ENCODE results near the gene FOXF2. TPM values are rescaled to one million over a fixed set of nuclear protein-coding genes. Genes with fewer than 3 reads are reported as not detected.
A peak's percentile ranks its signal among the peaks of the same experiment; 100 is the strongest.

The FOXF2 gene
- total and polyA plus RNA-seq, 10 of the 15 experiments (the other 5 are each of a cell fraction or from before 2014, with no cell fraction given): not detected

DNA sequence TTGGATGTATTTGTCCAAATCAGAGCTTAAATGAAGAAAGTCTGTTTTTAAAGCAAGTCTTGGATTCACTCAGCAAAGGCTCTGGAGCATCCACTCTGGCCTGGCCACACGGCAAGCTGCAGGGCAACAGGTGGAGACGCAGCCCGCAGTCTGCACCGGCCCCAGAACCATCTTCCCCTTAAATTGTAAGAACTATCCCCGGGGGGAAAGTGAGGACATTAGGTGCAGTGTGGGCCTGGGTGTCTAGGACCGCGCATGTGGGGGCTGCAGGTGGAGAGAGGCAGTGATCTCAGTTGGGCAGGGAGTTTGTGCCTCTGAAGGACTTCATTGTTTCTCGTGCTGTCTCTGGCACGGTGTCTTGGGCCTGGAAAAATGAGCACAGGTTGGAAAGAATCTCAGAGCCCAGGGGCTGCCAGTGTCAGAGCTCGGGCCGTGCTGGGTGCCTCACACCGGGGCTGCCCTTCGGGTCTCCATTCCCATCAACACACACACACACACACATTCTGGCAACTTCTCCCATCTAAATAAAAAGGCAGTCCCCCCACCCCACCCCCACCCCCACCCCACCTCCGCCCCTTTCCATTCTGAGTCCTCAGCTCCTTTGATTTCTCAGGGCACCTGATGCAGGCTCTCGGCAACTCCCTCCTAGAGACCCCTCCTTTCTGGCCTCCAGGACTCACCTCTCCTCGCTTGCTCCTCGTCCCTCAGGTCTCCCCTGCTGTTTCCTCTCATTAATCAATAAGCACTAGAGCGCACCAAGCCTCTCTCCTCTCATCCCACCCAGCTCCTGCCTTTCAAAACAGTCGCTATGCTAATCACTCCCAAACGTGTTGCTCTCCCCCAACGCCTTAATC lies 48.4 kb downstream of the FOXF2 start (continued):
- TF ChIP-seq IKZF2 (IDR thresholded peaks at IDR 0.05) (no peak), MEF2B (IDR thresholded peaks at IDR 0.05; ENCODE audit: partially characterized antibody, poor library complexity, severe bottlenecking) (no peak)

DNA sequence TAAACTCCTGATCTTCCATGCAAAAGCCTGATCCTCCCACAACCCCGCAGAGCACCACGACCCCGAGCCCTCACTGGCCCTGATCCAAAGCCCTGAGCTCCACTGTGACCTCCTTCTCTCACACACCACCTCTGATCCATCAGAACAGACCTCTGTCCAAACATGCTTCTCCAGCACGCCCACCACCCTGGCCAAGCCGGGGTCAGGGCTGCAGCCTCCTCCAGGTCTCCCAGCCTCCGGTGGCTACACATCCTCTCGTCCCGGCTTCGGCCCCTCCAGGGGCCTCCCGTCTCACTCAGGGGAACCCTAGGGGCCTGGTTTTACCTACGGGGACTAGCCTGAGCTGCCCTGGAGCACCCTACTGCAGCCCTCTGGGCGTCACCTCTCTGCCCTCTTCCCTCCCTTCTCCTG lies 49.1 kb downstream of the FOXF2 start:
- no peaks in the 10 kb centered on the region for H3K4me1 ChIP-seq (ENCODE audit: control insufficient read depth, insufficient read depth, low read length)
- H3K27ac ChIP-seq (ENCODE audit: control insufficient read depth, insufficient read depth): no peak overlapping the region
- FAIRE-seq: no peak
- TF ChIP-seq, protein P1, sequence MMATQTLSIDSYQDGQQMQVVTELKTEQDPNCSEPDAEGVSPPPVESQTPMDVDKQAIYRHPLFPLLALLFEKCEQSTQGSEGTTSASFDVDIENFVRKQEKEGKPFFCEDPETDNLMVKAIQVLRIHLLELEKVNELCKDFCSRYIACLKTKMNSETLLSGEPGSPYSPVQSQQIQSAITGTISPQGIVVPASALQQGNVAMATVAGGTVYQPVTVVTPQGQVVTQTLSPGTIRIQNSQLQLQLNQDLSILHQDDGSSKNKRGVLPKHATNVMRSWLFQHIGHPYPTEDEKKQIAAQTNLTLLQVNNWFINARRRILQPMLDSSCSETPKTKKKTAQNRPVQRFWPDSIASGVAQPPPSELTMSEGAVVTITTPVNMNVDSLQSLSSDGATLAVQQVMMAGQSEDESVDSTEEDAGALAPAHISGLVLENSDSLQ (IDR thresholded peaks at IDR 0.05): no peak
- TF ChIP-seq SIX5 (IDR thresholded peaks at IDR 0.05; ENCODE audit: low read depth, low read length, severe bottlenecking): no peak
- no peak for TF ChIP-seq NFYA (IDR thresholded peaks at IDR 0.05; ENCODE audit: borderline replicate concordance, low read depth, low read length)
- TF ChIP-seq, protein P2, sequence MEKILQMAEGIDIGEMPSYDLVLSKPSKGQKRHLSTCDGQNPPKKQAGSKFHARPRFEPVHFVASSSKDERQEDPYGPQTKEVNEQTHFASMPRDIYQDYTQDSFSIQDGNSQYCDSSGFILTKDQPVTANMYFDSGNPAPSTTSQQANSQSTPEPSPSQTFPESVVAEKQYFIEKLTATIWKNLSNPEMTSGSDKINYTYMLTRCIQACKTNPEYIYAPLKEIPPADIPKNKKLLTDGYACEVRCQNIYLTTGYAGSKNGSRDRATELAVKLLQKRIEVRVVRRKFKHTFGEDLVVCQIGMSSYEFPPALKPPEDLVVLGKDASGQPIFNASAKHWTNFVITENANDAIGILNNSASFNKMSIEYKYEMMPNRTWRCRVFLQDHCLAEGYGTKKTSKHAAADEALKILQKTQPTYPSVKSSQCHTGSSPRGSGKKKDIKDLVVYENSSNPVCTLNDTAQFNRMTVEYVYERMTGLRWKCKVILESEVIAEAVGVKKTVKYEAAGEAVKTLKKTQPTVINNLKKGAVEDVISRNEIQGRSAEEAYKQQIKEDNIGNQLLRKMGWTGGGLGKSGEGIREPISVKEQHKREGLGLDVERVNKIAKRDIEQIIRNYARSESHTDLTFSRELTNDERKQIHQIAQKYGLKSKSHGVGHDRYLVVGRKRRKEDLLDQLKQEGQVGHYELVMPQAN (conservative IDR thresholded peaks at IDR 0.05): no peak
- TF ChIP-seq JUNB (IDR thresholded peaks at IDR 0.05): no peak
- TF ChIP-seq STAT1 (conservative IDR thresholded peaks at IDR 0.05): no peak
- no peak for TF ChIP-seq GABPA (IDR thresholded peaks at IDR 0.05; ENCODE audit: low read depth)
- no peak for TF ChIP-seq IRF4 (IDR thresholded peaks at IDR 0.05; ENCODE audit: low read depth, low read length)
- TF ChIP-seq MTA3 (IDR thresholded peaks at IDR 0.05; ENCODE audit: borderline replicate concordance, low read length): no peak
- TF ChIP-seq LARP7 (IDR thresholded peaks at IDR 0.05): no peak
- H3K4me2 ChIP-seq (ENCODE audit: control insufficient read depth, insufficient read depth): no peak overlapping the region
- H3K36me3 ChIP-seq (ENCODE audit: control insufficient read depth in 2 of 2, insufficient read depth in 2 of 2, low read length in 1 of 2): no peaks in the 10 kb centered on the region
- in situ Hi-C loops (cut with MboI): no loop called here
- BruUV-seq (replicated peaks): no TSS peak
- H3K4me3 ChIP-seq: no peak overlapping the region
- no peak for DNase-seq (ENCODE audit: low read depth, low spot score)
- POLR2A ChIA-PET: no interaction called here
- H3K79me2 ChIP-seq (ENCODE audit: control insufficient read depth, insufficient read depth, low read length): no peaks in the 10 kb centered on the region
- intact Hi-C loops (cut with micrococcal nuclease; ENCODE audit: unreplicated experiment): loop anchor here (5.0 to 10.0 kb wide), 3 partner anchors 114 to 844 kb away; no protein-coding TSS in a partner anchor
- peaks cover 0 to 3% of the 10 kb centered on the region in 2 experiments; a peak in 3 of 4 replicates for H3K27me3 ChIP-seq (replicated peaks in 1 of 2; ENCODE audit: control insufficient read depth in 2 of 2, insufficient read depth in 2 of 2, low read length in 1 of 2)
- RAD21 ChIA-PET (ENCODE audit: unreplicated experiment): interaction anchor here (1.4 to 2.0 kb wide), 3 partner anchors 29 to 137 kb away, joined by 3 to 6 read pairs (median 4); no protein-coding TSS in a partner anchor
- SMC1A ChIA-PET (ENCODE audit: uncharacterized antibody, unreplicated experiment): interaction anchor here (1.3 to 1.5 kb wide), 4 partner anchors 20 to 844 kb away, joined by 3 to 5 read pairs (median 4); no protein-coding TSS in a partner anchor
- H4K20me1 ChIP-seq (ENCODE audit: control insufficient read depth, insufficient read depth): no peaks in the 10 kb centered on the region
- ATAC-seq: peak; percentile 25
- peaks cover 2% of the 10 kb centered on the region; the same call in 1 of the 3 replicates for H3K9me3 ChIP-seq (replicated peaks; ENCODE audit: control insufficient read depth, insufficient read depth, low read length)
- CTCF ChIA-PET: interaction anchor here (0.9 to 3.9 kb wide), 5 partner anchors 14 to 641 kb away, joined by 3 to 41 read pairs (median 6); no protein-coding TSS in a partner anchor
- WGBS (ENCODE audit: insufficient coverage, insufficient replicate concordance, low lambda C conversion rate, missing lambda C conversion rate): 35% methylated on average over 12 of the region's 12 CpGs
- H2AFZ ChIP-seq (ENCODE audit: control insufficient read depth, low read depth, low read length): no peak overlapping the region
- no peak overlapping the region for H3K9ac ChIP-seq (ENCODE audit: control insufficient read depth, insufficient read depth, low read length)
